Smooth muscle cell (in vitro differentiated cells): ENCODE measurements around the gene IGF2BP2. TPM values are rescaled to one million over a fixed set of nuclear protein-coding genes. Genes with fewer than 3 reads are reported as not detected.

Experiments
- DNase-seq: peaks from one replicate; lab custom pipeline; 2025; ENCODE audit not compliant: unreplicated experiment; lab: John Stamatoyannopoulos, UW
- H2AFZ ChIP-seq: fragments of 200-600 bp; sonication (generic); 2 replicates; pipeline ENCODE4 v1.6.0; 2016; ENCODE audit warnings: antibody characterized with exemption, low read depth, mild to moderate bottlenecking
- H3F3A ChIP-seq: fragments of 200-600 bp; sonication (generic); 2 replicates; pipeline ENCODE4 v1.6.0; 2017; ENCODE audit warnings: antibody characterized with exemption, low read depth
- H3K27ac ChIP-seq: fragments of 200-600 bp; sonication (generic); 2 replicates; pipeline ENCODE4 v1.5.1; 2016; ENCODE audit warnings: low read depth, mild to moderate bottlenecking
- H3K27me3 ChIP-seq: fragments of 200-600 bp; sonication (generic); 2 replicates; pipeline ENCODE4 v1.6.1; 2016; ENCODE audit warnings: low read depth, mild to moderate bottlenecking
- H3K36me3 ChIP-seq: fragments of 200-600 bp; sonication (generic); 2 replicates; pipeline ENCODE4 v1.5.1; 2016; ENCODE audit warnings: low read depth
- H3K4me1 ChIP-seq: fragments of 200-600 bp; sonication (generic); 2 replicates; pipeline ENCODE4 v1.5.1; 2016; ENCODE audit warnings: low read depth
- H3K4me2 ChIP-seq: fragments of 200-600 bp; sonication (generic); 2 replicates; pipeline ENCODE4 v1.6.0; 2016; ENCODE audit warnings: mild to moderate bottlenecking
- H3K4me3 ChIP-seq: fragments of 200-600 bp; sonication (generic); 2 replicates; pipeline ENCODE4 v1.5.1; 2016; ENCODE audit warnings: mild to moderate bottlenecking
- H3K79me2 ChIP-seq: fragments of 200-600 bp; sonication (generic); 2 replicates; pipeline ENCODE4 v1.6.0; 2016; ENCODE audit warnings: low read depth, mild to moderate bottlenecking
- H3K9ac ChIP-seq: fragments of 200-600 bp; sonication (generic); 2 replicates; pipeline ENCODE4 v1.6.0; 2016; ENCODE audit warnings: low read depth
- H3K9me3 ChIP-seq: fragments of 200-600 bp; sonication (generic); replicated peaks from 2 replicates; pipeline ENCODE4 v1.5.1; 2016; ENCODE audit warnings: low read depth
- H4K20me1 ChIP-seq: fragments of 200-600 bp; sonication (generic); 2 replicates; pipeline ENCODE4 v1.6.0; 2016; ENCODE audit warnings: low read depth
- CTCF ChIP-seq: fragments of 200-600 bp; sonication (generic); IDR thresholded peaks from 2 replicates; pipeline ENCODE4 v1.5.1; 2017; ENCODE audit warnings: borderline replicate concordance, mild to moderate bottlenecking, antibody characterized with exemption; ENCODE audit not compliant: insufficient read depth, poor library complexity, severe bottlenecking
- WGBS: methylation state at CpG from one replicate; pipeline ENCODE4 v1.1.7; 2016; ENCODE audit warnings: low lambda C conversion rate; 5-methylcytosine and 5-hydroxymethylcytosine counted together
- polyA plus RNA-seq: library from polyadenylated mRNA; unstranded; fragments of >200 nt; fragmentation: Nextera tagmentation; extraction: Ambion mirVana; gene quantifications from 2 replicates; pipeline ENCODE4 v1.2.1, GENCODE V29; 2016
- total RNA-seq: library from RNA; depleted of rRNA; stranded (reverse); fragments of >200 nt; gene quantifications from 2 replicates; pipeline ENCODE4 v1.2.3, GENCODE V29; 2014

Gene IGF2BP2
- total and polyA plus RNA-seq, 2 experiments from 2014 or later = 59.2 to 80.6 TPM

- TF ChIP-seq CTCF = no peak
- peaks cover 100% of the 10 kb centered on the region for H3K79me2 ChIP-seq
- peaks cover 43% of the 10 kb centered on the region for H3K4me1 ChIP-seq
- 44% methylated on average over 3 of the region's 3 CpGs for WGBS
- no peak overlapping the region for H3K9ac ChIP-seq
- H3K4me2 ChIP-seq = peak overlapping the region; percentile 60
- H2AFZ ChIP-seq = no peak overlapping the region
- no peaks in the 10 kb centered on the region for H3K27me3 ChIP-seq
- H3F3A ChIP-seq = peaks cover 11% of the 10 kb centered on the region
- H4K20me1 ChIP-seq = peaks cover 100% of the 10 kb centered on the region
- no peak for DNase-seq
- no peak overlapping the region for H3K4me3 ChIP-seq
- no peaks in the 10 kb centered on the region for H3K9me3 ChIP-seq
- no peaks in the 10 kb centered on the region for H3K36me3 ChIP-seq
- H3K27ac ChIP-seq = peak overlapping the region; percentile 6
These were observed 43.1 kb downstream of the IGF2BP2 start for GRCh38 chr3:185781759-185782158.

GRCh38 chr3:185779461-185779860, 45.4 kb downstream of the IGF2BP2 start:
- Histone ChIP-seq H3K4me2 (peak overlapping the region; percentile 60), H3K27me3 (no peaks in the 10 kb centered on the region), H3K36me3 (no peaks in the 10 kb centered on the region), H2AFZ (no peak overlapping the region), H3F3A (peaks cover 14% of the 10 kb centered on the region), H3K9ac (no peak overlapping the region), H3K4me3 (no peak overlapping the region), H3K79me2 (peaks cover 100% of the 10 kb centered on the region), H3K4me1 (peaks cover 32% of the 10 kb centered on the region), H3K27ac (peak overlapping the region; percentile 66), H4K20me1 (peaks cover 100% of the 10 kb centered on the region), H3K9me3 (no peaks in the 10 kb centered on the region)
- DNase-seq = no peak
- 19% methylated on average over 2 of the region's 2 CpGs for WGBS
- TF ChIP-seq CTCF = no peak

- no peak for TF ChIP-seq CTCF
- no peak overlapping the region for H3K9ac ChIP-seq
- peak overlapping the region; percentile 60 for H3K4me2 ChIP-seq
- peaks cover 14% of the 10 kb centered on the region for H3F3A ChIP-seq
- 97% methylated on average over 1 of the region's 1 CpG for WGBS
- no peaks in the 10 kb centered on the region for H3K27me3 ChIP-seq
- peaks cover 38% of the 10 kb centered on the region for H3K4me1 ChIP-seq
- no peaks in the 10 kb centered on the region for H3K9me3 ChIP-seq
- peak overlapping the region; percentile 66 for H3K27ac ChIP-seq
- no peak overlapping the region for H3K4me3 ChIP-seq
- no peak overlapping the region for H2AFZ ChIP-seq
- H3K79me2 ChIP-seq = peaks cover 100% of the 10 kb centered on the region
- DNase-seq = no peak
- no peaks in the 10 kb centered on the region for H3K36me3 ChIP-seq
- peaks cover 100% of the 10 kb centered on the region for H4K20me1 ChIP-seq
These were observed 46.0 kb downstream of the IGF2BP2 start for GRCh38 chr3:185778821-185779220.

- peaks cover 100% of the 10 kb centered on the region for H4K20me1 ChIP-seq
- 66% methylated on average over 4 of the region's 4 CpGs for WGBS
These were observed 46.7 kb downstream of the IGF2BP2 start for GRCh38 chr3:185778094-185778493.

More at GRCh38 chr3:185778094-185778493, 46.7 kb downstream of the IGF2BP2 start:
- peak overlapping the region; percentile 66 for H3K27ac ChIP-seq
- peaks cover 45% of the 10 kb centered on the region for H3K4me1 ChIP-seq
- no peak overlapping the region for H3K4me3 ChIP-seq
- no peaks in the 10 kb centered on the region for H3K36me3 ChIP-seq
- peaks cover 100% of the 10 kb centered on the region for H3K79me2 ChIP-seq
- H3K27me3 ChIP-seq = no peaks in the 10 kb centered on the region
- TF ChIP-seq CTCF = no peak
- no peak overlapping the region for H3K9ac ChIP-seq
- H3F3A ChIP-seq = peaks cover 14% of the 10 kb centered on the region
- no peak for DNase-seq
- H3K4me2 ChIP-seq = no peak overlapping the region
- H2AFZ ChIP-seq = no peak overlapping the region
- no peaks in the 10 kb centered on the region for H3K9me3 ChIP-seq
